Measurements from ENCODE around the gene TMEFF1.
"Not testable (repeated sequence)": the region's sequence is repeated elsewhere in the genome, so short reads cannot be mapped to it uniquely, and the experiment has no call there.

TMEFF1 gene

GRCh38 chr9:100499460-100499859, 26.5 kb downstream of the TMEFF1 start:
- DNase-seq = no peak

DNA sequence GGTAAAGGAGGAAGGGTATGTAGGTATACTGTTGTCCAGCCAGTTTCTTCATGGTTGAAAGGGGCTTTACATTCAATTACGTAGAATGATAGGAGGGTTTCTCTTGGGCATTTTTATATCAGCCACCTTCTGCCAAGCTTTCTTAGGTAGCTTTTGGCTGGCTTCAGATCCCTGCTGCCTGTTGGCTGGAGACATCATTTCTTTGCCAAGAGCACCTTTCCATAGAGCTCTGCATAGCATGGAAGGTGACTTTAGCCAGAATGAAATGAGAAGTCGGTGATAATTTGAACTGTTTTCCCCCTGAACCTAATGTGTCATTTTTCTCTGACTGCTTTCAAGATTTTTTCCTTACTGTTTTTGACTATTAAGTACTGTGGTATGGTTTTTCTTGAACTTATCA, 26.9 kb downstream of the TMEFF1 start:
- no peak for DNase-seq

DNA sequence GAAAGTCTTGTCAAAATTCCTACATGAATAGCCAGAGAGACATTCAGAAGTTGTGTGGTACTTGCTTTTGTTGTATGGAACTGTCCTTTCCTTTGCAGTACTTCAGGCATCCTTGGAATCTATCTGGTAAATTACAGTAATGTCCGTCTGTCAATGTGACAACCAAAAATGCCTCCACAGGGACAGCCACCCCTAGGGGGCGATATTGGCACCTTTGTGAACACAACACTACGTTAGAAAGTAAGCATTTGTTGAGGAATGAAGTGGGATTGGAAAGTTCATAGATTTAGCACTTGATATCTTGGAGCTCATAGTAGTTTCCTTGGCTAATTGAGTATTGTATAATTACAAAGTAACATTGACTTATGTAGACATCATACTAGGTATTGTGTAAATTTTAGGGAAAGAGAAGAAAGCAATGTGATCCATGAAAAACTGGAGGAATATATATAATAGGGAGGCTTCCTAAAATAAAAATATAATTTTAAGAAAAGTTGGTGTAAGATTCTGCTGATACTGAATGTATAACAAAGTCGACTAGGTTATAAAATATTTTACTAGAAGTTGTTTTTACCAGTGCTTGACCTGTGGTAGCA, 32.7 kb downstream of the TMEFF1 start:
- no peak for DNase-seq

DNA sequence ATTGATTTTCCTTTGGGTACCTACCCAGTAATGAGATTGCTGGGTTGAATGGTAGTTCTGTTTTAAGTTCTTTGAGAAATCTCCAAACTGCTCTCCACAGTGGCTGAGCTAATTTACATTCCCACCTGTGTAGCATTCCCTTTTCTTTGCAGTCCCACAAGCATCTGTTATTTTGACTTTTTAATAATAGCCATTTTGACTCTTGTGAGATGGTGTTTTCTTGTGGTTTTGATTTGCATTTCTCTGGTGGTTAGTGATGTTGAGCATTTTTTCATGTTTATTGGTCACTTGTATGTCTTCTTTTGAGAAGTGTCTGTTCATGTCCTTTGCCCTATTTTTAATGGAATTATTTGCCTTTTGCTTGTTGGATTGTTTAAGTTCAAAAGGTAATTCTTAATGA, 34.4 kb downstream of the TMEFF1 start:
- not testable (repeated sequence) for DNase-seq

GRCh38 chr9:100511205-100511604, 38.3 kb downstream of the TMEFF1 start:
- no peak for DNase-seq

DNA sequence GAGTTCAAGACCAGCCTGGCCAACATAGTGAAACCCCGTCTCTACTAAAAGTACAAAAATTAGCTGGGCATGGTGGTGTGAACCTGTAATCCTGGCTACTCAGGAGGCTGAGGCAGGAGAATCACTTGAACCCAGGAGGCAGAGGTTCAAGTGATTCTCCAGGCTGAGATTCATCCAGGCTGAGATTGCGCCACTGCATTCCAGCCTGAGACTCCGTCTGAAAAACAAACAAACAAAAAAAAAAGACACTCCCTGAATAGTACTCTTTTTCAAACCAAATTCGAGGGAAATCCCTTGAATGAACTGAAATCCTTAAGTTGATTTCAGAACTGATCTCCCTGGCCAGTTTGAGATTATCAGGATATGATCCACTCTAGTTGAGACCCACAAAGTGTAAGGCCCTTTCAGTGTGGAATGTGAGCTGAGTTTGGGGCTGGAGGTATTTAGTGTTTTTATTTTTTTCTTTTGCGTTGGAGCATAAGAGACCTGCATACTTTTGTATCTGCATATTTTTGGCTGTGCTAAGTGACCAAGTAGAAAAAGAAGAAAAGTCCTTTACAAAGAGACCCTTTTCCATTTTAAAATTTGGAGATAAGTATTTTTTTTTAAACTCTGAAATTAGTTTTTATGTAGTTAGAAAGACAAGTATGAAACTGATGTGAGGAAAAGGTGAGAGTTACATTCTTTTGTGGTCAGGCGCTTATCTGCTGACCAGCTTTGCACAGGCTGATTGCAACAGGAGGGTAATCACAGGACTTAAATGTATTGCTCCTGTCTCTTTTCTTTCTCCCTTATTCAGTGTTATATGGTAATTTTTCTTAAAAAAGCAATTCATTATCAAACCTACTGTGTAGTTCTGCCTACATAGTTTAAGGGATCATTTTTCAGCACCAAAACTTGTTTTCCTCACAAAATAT, 42.9 kb downstream of the TMEFF1 start:
- DNase-seq = no peak

DNA sequence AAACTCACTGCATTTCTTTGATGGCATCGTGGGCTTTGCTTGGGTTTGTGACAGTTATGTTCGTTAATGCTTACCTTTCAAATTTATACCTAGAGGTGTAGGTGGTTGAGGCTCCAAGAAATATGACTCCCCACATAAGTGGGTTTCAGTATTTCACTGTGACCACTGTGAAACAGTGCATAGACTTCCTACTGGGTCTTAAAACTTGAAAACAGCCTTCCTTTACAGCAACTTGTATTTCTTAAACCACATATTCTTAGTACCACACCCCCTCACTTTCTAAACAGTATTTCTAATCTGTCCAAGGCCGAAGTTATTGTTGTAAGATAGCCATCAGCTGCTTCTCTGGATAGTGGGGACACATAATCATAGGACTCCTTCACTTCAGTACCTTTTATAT, 48.3 kb downstream of the TMEFF1 start:
- DNase-seq = no peak

DNA sequence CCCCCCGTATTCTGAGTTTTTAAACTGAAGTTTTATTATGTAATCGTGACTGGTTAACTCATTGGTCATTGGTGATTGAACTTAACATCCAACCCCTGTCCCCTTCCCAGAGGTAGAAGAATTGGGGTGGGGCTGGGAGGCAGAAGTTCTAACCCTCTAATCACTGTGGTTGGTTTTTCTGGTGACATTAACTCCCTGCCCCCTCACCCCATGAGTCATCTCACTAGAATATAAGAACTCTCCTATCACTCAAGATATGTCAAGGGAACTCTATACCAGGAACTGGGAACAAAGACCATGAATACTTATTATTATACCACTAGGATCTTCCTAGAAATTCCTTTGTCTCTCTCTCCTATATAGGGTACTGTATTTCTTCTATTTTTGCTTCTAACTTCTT, 52.6 kb downstream of the TMEFF1 start:
- no peak for DNase-seq

GRCh38 chr9:100527180-100527794, 54.3 kb downstream of the TMEFF1 start:
- DNase-seq = not testable (repeated sequence)

DNA sequence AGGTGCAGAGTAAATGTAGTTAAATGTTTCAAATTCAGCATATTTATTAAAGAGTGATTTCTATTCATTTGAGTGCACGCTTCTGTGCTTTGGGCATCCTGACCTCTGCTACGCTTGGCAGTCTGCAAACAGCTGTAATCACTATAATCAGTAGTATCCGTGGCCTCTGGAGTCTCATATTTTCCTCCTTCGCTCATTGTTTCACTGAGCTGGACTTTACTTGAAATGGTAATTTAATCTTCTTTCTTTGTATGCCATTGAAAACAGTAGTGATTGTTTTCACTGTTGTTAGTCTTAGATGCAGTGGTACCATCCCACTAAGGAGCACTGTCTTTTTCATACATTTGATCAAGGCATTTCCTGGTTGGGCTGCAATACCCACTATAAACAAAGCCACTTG, 61.5 kb downstream of the TMEFF1 start:
- no peak for DNase-seq

DNA sequence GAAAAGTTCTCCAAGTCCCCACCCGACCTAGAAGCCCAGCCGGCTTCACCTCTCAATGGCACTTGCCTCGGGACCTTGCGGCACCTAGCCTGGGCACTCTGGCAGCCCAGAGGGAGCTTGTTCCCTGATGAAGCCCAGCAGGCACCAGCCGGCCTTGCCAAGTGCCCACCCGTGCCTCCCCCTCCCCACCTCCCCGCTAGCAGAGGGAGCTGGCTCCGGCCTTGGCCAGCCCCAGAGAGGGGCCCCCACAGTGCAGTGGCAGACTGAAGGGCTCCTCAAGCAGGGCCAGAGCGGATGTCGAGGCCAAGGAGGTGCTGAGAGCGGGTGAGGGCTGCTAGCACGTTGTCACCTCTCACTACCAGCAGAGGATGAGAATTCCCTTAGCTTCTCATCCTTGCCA, 67.4 kb downstream of the TMEFF1 start:
- no peak for DNase-seq

GRCh38 chr9:100549048-100549447, 76.1 kb downstream of the TMEFF1 start:
- DNase-seq = no peak

DNA sequence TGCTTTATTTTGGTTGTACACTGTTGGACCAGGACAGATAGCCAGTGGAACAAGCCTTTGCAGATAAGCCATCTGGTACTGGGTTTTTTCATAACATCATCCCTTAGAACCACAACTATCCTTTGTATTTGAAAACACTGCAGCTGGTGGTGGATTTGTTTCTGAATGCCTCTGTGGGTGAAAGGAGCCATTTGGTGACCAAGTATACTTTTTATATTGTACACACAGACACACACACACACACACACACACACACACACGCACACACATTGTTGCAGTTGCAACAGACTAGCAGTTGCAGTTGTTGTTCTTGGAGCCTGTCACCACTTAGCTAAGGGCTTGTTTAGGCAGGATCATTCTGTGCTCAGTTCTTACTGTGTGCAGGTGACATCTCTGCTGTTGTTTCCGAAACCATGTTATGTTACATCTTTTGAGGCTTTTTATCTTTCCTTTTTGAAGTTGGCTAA, 82.0 kb downstream of the TMEFF1 start:
- no peak for DNase-seq

DNA sequence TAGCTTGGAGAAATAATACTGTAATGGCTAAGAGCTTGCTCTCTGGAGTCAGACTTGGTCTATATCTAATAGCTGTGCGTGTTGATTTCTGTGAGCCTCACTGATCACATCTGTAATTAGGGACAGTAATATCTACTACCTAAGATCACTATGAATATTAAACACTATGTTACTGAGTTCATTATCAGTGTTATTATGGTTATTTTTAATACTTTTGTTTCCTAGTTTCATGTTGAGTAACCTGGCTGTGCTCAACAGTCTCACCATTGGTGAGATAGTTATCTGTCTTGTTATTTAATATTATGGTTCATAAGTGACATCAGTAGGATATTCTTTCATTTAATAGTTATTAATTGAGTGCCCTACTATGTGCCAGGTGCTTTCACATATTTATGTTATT, 82.5 kb downstream of the TMEFF1 start:
- no peak for DNase-seq

DNA sequence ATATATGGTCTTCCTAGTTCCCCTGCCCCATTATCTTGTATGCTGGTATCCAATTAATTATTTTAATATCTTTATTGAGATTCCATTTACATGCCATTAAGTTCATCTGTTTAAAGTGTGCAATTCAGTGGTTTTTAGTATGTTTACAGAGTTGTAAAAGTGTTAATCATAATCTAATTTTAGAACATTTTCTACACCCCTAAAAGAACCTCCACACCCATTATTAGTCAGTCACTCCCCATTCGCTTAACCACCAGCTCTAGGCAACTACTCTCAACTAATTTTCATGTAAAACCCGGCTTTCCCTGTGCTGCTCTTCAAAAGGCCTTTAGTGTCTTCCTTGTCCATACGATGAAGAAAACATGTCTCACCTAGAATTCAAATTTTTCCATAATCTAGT, 84.1 kb downstream of the TMEFF1 start:
- DNase-seq = no peak

DNA sequence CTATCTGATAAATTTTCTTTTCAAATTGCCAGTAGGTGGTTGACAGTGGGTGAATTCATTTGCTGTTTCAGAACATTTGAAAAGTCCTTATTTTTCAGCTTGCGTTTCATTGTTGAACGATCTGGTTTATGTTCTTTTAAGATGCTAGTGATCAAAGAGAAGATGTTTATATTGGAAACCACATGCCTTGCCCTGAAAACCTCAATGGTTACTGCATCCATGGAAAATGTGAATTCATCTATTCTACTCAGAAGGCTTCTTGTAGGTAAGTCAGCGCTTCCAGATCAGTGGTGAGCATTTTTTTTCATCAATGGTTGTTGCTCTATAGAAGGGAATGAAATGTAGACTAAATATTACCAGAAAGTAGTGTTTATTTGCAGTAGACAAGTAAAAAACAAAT, 88.3 kb downstream of the TMEFF1 start:
- DNase-seq = no peak

GRCh38 chr9:100567856-100568255, 94.9 kb downstream of the TMEFF1 start:
- DNase-seq = no peak

GRCh38 chr9:100573655-100574260, 100.8 kb downstream of the TMEFF1 start:
- no peak for DNase-seq

- DNase-seq = no peak
Measured at GRCh38 chr9:100575006-100575405, 102.1 kb downstream of the TMEFF1 start.

- DNase-seq = no peak
Measured at GRCh38 chr9:100575765-100576386, 102.9 kb downstream of the TMEFF1 start.

DNA sequence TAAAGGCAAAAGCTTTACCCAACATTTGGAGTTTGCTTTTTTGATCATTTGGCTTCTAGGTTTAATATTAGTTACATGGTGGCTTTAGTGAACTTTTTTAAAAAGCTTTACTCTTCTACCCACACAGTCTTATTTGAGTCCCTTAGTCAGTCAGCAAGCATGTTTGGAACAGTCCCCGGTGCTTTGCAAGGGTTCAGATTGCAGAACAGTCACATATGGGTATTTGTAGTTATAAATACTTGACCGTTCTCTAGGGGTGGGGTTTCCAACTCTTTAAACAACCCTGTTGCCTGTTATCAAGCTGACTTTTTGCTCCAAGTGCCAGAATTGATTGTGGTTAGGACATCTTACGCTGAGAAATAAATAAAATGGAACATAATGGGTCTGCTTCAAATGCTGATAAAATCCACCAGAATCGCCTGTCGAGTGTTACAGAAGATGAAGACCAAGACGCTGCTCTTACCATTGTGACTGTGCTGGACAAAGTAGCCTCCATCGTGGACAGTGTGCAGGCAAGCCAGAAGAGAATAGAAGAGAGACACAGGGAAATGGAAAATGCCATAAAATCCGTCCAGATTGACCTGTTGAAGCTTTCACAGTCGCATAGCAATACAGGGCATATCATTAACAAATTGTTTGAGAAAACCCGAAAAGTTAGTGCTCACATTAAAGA, 105.0 kb downstream of the TMEFF1 start, which contains the start of gene CAVIN4:
CAVIN4 (plus strand) TSS at position 304 of the 673 bp plus-strand sequence; CDS start at position 369, 65 bp downstream.
- DNase-seq = no peak

DNA sequence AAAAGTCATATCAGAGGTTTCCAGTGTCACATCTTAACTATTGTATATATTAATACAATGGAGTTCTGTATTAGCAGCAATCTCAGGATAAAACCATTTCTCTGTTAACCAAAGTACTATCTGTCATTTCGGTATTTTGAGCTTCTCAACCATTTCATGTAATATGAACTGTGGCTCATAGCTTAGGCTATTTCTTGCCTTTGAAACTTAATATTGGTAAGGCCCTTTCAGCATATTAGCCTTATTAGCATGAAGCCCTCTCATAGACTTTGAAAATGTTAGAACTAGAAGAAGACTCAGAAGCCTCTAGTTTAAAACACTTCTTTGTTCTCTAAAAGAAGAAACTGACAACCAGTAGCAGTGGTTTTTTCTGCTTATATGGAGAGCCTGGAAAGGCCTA, 105.7 kb downstream of the TMEFF1 start:
- DNase-seq = no peak
